AG10803 (cell line): Measurements from ENCODE around the gene FMO2.
"Not testable (repeated sequence)": the region's sequence is repeated elsewhere in the genome, so short reads cannot be mapped to it uniquely, and the experiment has no call there.

Source experiments
- DNase-seq: peaks from one replicate; pipeline ENCODE4 v3.0.0; 2010; ENCODE audit warnings: low read depth
- H3K4me3 ChIP-seq: 2 replicates; pipeline ENCODE4 v1.5.1; 2011; ENCODE audit warnings: mild to moderate bottlenecking, low read length, control low read depth
- CTCF ChIP-seq: conservative IDR thresholded peaks from 2 replicates; pipeline ENCODE4 v1.5.1; 2011; ENCODE audit warnings: mild to moderate bottlenecking, low read length, control low read depth, inconsistent platforms

The FMO2 gene

GRCh38 chr1:171220081-171220420 lies 35.0 kb downstream of the FMO2 start:
- peak; percentile 90 for DNase-seq
- H3K4me3 ChIP-seq: no peak overlapping the region
- TF ChIP-seq CTCF: no peak

- TF ChIP-seq CTCF: peak; percentile 27
- DNase-seq: no peak
- H3K4me3 ChIP-seq: peak overlapping the region; percentile 11; the same call in 1 of the 2 replicates
Measured at GRCh38 chr1:171220581-171221054, 35.5 kb downstream of the FMO2 start.

- H3K4me3 ChIP-seq: no peak overlapping the region
- TF ChIP-seq CTCF: no peak
Measured at GRCh38 chr1:171221665-171222591, 36.8 kb downstream of the FMO2 start.

GRCh38 chr1:171222936-171223335 lies 37.8 kb downstream of the FMO2 start:
- TF ChIP-seq CTCF: no peak
- no peak overlapping the region for H3K4me3 ChIP-seq
- no peak for DNase-seq

More at GRCh38 chr1:171221665-171222591, 36.8 kb downstream of the FMO2 start:
- peak; percentile 22 for DNase-seq

GRCh38 chr1:171224257-171224656 lies 39.2 kb downstream of the FMO2 start:
- H3K4me3 ChIP-seq, DNase-seq: not testable (repeated sequence)

- H3K4me3 ChIP-seq: no peak overlapping the region
- peak; percentile 75 for DNase-seq
- peak; percentile 90 for TF ChIP-seq CTCF
Measured at GRCh38 chr1:171226747-171227370, 41.8 kb downstream of the FMO2 start.

GRCh38 chr1:171231326-171231725 lies 46.2 kb downstream of the FMO2 start:
- DNase-seq: no peak
- no peak overlapping the region for H3K4me3 ChIP-seq
- no peak for TF ChIP-seq CTCF
